Choroid plexus epithelial cell (primary cell): ENCODE data around the gene RAMP2.
A peak's percentile ranks its signal among the peaks of the same experiment; 100 is the strongest.

Experiments used
- DNase-seq: peaks from one replicate; pipeline ENCODE4 v3.0.0-alpha.2; 2010; ENCODE audit warnings: low read depth
- H3K4me3 ChIP-seq: 2 replicates; pipeline ENCODE4 v1.5.1; 2011; ENCODE audit warnings: low read depth, mild to moderate bottlenecking, control low read depth, low read length, moderate library complexity
- TF ChIP-seq, protein P1 (sequence below): conservative IDR thresholded peaks from 2 replicates; pipeline ENCODE4 v1.5.1; 2011; ENCODE audit warnings: low read depth, mild to moderate bottlenecking, control low read depth, inconsistent platforms, low read length, moderate library complexity

RAMP2 gene

DNA sequence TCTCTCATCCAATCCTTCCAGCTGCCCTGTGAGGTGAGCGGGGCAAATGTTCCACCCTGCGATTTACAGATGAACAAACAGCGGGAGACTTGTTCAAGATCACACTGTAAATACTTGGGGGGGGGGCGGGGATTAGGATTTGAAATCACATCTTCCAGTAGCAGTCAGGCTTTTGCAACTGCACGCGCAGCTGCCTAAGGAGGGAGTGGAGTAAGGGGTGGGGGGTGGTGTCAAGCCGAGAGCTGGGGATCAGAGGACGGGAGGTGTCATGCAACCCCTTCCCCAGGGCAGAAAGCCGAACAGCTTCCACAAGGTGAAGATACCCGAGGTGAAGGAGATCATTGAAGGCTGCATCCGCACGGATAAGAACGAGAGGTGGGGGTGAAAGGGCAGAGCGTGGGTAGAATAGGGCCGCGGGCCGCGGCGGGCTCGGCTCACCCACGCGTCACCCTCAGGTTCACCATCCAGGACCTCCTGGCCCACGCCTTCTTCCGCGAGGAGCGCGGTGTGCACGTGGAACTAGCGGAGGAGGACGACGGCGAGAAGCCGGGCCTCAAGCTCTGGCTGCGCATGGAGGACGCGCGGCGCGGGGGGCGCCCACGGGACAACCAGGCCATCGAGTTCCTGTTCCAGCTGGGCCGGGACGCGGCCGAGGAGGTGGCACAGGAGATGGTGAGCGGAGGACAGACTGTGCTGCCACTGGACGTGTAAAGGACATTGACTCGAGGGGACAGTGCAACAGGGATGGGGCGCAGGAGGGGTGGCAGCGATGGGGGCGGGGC is 24.0 kb downstream of the RAMP2 start:
- TF ChIP-seq, protein P1, sequence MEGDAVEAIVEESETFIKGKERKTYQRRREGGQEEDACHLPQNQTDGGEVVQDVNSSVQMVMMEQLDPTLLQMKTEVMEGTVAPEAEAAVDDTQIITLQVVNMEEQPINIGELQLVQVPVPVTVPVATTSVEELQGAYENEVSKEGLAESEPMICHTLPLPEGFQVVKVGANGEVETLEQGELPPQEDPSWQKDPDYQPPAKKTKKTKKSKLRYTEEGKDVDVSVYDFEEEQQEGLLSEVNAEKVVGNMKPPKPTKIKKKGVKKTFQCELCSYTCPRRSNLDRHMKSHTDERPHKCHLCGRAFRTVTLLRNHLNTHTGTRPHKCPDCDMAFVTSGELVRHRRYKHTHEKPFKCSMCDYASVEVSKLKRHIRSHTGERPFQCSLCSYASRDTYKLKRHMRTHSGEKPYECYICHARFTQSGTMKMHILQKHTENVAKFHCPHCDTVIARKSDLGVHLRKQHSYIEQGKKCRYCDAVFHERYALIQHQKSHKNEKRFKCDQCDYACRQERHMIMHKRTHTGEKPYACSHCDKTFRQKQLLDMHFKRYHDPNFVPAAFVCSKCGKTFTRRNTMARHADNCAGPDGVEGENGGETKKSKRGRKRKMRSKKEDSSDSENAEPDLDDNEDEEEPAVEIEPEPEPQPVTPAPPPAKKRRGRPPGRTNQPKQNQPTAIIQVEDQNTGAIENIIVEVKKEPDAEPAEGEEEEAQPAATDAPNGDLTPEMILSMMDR = no peak
- no peak overlapping the region for H3K4me3 ChIP-seq
- DNase-seq = peak; percentile 46

DNA sequence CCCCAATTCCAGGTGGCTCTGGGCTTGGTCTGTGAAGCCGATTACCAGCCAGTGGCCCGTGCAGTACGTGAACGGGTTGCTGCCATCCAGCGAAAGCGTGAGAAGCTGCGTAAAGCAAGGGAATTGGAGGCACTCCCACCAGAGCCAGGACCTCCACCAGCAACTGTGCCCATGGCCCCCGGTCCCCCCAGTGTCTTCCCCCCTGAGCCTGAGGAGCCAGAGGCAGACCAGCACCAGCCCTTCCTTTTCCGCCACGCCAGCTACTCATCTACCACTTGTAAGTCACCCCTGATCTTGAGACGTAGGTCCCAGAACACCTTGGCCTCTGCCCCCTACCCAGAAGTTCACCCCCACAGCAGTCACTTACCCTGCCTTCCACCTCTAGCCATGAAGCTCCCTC is 26.2 kb downstream of the RAMP2 start:
- H3K4me3 ChIP-seq = no peak overlapping the region
- no peak for DNase-seq
- TF ChIP-seq, protein P1 = no peak

DNA sequence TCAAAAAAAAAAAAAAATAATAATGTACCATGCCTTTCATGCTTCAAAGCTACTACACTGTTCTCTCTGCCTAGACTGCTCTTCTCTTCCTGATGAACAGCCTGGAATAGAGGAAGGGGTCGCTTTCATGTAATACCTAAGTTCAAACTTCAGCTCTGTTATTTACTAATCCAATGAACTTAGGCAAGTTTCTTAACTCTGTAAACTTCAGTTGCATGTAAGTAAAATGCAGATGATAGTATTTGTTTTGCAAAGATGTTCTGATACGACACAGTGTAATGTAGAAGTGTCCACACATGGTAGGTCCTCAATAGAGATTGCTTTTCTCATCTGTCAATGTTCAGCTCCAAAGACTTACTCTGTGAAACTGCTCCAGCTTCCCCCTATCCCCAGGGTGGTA is 30.9 kb downstream of the RAMP2 start:
- H3K4me3 ChIP-seq = no peak overlapping the region
- no peak for DNase-seq
- TF ChIP-seq, protein P1 = no peak

DNA sequence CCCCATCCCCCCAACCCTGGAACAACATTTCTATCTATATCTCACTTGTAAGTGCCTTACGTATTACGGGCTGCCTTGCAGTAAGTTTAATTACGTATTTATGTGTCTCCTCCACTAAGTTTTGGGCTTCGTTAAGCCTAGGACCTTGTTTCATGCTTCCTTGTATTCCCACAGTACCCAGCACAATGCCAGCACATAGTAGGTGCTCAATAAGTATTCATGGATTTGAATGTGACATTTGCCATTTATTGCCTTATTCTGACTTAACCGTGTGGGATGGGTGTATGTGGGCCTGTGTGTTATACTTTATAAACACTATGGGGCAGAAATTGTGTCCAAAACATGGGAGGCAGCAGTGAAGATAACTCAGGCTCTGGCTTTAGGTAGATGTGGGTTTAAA is 31.5 kb downstream of the RAMP2 start:
- no peak for DNase-seq
- TF ChIP-seq, protein P1 = no peak
- no peak overlapping the region for H3K4me3 ChIP-seq

DNA sequence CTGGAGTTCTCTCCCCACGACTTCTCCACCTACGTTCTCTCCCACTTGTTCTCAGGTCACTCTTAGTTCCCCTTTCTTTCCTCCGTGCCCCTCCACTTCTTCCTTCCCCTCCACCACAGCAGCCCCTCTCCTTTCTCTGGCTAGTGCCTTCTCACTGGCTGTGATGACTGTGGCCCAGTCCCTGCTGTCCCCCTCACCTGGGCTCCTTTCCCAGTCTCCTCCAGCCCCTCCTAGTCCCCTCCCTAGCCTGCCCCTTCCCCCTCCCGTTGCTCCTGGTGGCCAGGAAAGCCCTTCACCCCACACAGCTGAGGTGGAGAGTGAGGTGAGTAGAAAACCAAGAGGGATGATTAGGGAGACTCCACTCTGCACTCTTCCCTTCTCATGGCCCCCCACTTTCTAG is 34.0 kb downstream of the RAMP2 start:
- H3K4me3 ChIP-seq = no peak overlapping the region
- TF ChIP-seq, protein P1 = no peak
- DNase-seq = no peak

DNA sequence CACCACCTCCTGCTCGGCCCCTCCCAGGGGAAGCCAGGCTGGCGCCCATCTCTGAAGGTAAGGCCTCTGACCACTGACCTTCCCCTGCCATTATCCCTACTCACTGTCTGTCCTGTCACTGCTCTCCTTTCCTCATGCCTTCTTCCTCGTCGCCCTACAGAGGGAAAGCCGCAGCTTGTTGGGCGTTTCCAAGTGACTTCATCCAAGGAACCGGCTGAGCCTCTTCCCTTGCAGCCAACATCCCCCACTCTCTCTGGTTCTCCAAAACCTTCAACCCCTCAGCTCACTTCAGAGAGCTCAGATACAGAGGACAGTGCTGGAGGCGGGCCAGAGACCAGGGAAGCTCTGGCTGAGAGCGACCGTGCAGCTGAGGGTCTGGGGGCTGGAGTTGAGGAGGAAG is 34.4 kb downstream of the RAMP2 start:
- H3K4me3 ChIP-seq = no peak overlapping the region
- DNase-seq = no peak
- TF ChIP-seq, protein P1 = no peak

DNA sequence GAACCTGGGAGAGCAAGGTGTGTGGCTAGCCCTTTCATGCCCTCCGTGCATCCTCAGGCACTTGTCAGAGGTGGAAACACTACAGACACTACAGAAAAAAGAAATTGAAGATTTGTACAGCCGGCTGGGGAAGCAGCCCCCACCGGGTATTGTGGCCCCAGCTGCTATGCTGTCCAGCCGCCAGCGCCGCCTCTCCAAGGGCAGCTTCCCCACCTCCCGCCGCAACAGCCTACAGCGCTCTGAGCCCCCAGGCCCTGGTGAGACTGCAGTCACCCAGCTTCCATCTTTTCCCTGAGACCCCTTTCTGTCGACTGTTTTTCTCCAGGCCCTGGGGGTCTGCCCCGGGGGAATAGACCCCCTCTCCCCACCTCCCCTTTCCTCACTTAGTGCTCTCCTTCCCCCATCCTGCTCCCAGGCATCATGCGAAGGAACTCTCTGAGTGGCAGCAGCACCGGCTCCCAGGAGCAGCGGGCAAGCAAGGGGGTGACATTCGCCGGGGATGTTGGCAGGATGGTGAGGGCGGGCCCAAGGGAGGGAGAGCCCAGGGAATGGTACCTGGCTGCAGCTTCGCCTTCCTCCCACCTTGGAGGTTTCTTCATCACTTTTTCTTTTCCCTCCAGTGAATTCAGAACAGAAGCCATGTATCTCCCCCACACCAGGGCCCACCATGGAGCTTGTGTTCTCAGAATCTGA is 35.2 kb downstream of the RAMP2 start:
- no peak for DNase-seq
- TF ChIP-seq, protein P1 = no peak

More for the DNA sequence above, 35.2 kb downstream of the RAMP2 start:
- no peak overlapping the region for H3K4me3 ChIP-seq
